Spinal cord (tissue), 10 donors: ENCODE measurements around the gene FABP6. TPM values are rescaled to one million over a fixed set of nuclear protein-coding genes. Genes with fewer than 3 reads are reported as not detected.

Experiments used
- DNase-seq, 6 donors: peaks; one replicate each; pipeline versions ENCODE4 v3.0.0 to v3.0.0-alpha.2; 2013 to 2015; ENCODE audit warnings: low spot score in 6 of 6, low read depth in 4 of 6
- H3K27ac ChIP-seq: one replicate; pipeline ENCODE4 v1.5.1; 2013; ENCODE audit warnings: low read depth, low read length, control low read depth
- H3K27me3 ChIP-seq: one replicate; pipeline ENCODE4 v1.6.1; 2013; ENCODE audit warnings: low read length; ENCODE audit not compliant: control insufficient read depth, insufficient read depth
- H3K36me3 ChIP-seq: one replicate; pipeline ENCODE4 v1.6.1; 2013; ENCODE audit warnings: low read length; ENCODE audit not compliant: control insufficient read depth, insufficient read depth
- H3K4me1 ChIP-seq: one replicate; pipeline ENCODE4 v1.6.1; 2013; ENCODE audit warnings: low read length; ENCODE audit not compliant: control insufficient read depth, insufficient read depth
- H3K4me3 ChIP-seq: one replicate; pipeline ENCODE4 v1.5.1; 2013; ENCODE audit warnings: low read depth, low read length, control low read depth
- H3K9me3 ChIP-seq: one replicate; pipeline ENCODE4 v1.6.1; 2013; ENCODE audit warnings: low read length; ENCODE audit not compliant: control insufficient read depth, insufficient read depth
- WGBS: methylation state at CpG from one replicate; pipeline ENCODE4 v1.1.5; 2013; ENCODE audit warnings: missing lambda C conversion rate; ENCODE audit not compliant: insufficient coverage; 5-methylcytosine and 5-hydroxymethylcytosine counted together
- long read RNA-seq, 4 donors: transcript quantifications; one replicate each; lab custom pipeline, GENCODE V29; 2026
- polyA plus RNA-seq, 2 donors: library from polyadenylated mRNA; unstranded; fragments of 120-200 nt; gene quantifications; one replicate each; pipeline ENCODE4 v1.2.1, GENCODE V29; 2013; ENCODE audit not compliant: insufficient read length in 2 of 2
- total RNA-seq, 2 donors: library from RNA; depleted of rRNA in 1 of 2; stranded (reverse); fragments of 120-200 nt in 1 of 2; fragments of >200 nt in 1 of 2; gene quantifications; one replicate each; pipeline versions ENCODE4 v1.2.3 to v1.2.4, GENCODE V29; 2013 to 2014
- donor health status: healthy.

FABP6 gene, protein sequence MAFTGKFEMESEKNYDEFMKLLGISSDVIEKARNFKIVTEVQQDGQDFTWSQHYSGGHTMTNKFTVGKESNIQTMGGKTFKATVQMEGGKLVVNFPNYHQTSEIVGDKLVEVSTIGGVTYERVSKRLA
- total RNA-seq (1 to 10 TPM; 2.8 TPM), polyA plus RNA-seq (1 to 10 TPM; 4.9 to 6.4 TPM)
- long read RNA-seq, donor 1, partial matches to known transcripts = 0 of 2 reads
- long read RNA-seq, donor 1, other reads (novel, unspliced or antisense) = 0 of 2 reads
- long read RNA-seq, donor 2 = 0 reads
- long read RNA-seq, donor 3 = 0 reads
- long read RNA-seq, donor 4, partial matches to known transcripts = 0 of 3 reads
- long read RNA-seq, donor 4, other reads (novel, unspliced or antisense) = 0 of 3 reads

DNA sequence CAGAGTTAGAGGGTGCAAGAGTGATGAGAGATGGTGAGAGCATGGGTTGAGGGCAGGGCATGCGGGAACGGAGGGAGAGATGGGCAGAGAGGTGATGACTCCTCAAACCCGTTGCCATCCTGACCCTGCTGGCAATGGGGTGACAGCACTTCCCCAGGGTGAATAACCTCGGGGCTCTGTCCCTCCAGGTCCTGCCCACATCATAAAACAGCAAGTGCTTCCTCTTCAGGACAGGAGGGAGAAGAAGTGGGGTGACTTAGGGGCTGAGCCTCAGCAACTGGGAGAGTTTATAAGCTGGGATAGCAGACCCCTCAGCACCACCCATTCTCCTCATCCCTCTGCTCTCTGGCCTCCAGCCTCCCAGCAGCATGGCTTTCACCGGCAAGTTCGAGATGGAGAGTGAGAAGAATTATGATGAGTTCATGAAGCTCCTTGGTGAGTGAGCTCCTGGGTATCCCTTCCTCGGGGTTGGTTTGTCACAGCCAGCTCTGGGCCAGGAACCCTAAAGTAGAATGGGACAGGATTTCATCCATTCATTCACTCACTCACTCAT, at the start of gene FABP6:
Gene FABP6, plus strand, starts transcription at position 317 of the 553 bp plus-strand sequence. Its CDS starts 52 bp downstream, at position 369.
- no peaks in the 10 kb centered on the region for H3K36me3 ChIP-seq
- no peaks in the 10 kb centered on the region for H3K4me1 ChIP-seq
- no peaks in the 10 kb centered on the region for H3K9me3 ChIP-seq
- no peak for DNase-seq
- no peak within 1 kb of the TSS for H3K27ac ChIP-seq
- no peaks in the 10 kb centered on the region for H3K27me3 ChIP-seq
- no peak within 1 kb of the TSS for H3K4me3 ChIP-seq
- WGBS = 59% methylated on average over 3 of the region's 7 CpGs

DNA sequence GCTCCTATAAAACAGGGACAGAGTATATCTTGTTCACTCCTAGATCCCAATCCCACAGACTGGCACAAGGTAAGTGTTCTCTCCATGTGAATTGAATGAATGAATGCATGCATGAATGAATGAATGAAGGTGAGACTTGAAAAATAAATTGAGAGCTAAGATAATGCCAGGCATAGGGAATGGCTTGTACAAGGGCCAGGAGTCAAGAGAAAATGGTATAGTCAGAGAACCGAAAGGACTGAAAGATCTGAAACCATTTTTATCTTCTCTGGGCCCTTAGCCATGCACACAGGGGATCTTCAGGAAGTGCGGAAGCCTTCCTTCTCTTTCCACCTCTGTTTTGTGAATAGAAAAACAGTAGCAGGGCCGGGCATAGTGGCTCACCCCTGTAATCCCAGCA, 48.4 kb upstream of the FABP6 start:
- Histone ChIP-seq H3K9me3 (no peaks in the 10 kb centered on the region), H3K27me3 (no peaks in the 10 kb centered on the region), H3K4me1 (peaks cover 6% of the 10 kb centered on the region), H3K4me3 (no peak overlapping the region), H3K36me3 (no peaks in the 10 kb centered on the region), H3K27ac (no peak overlapping the region)
- no peak for DNase-seq
- WGBS = 100% methylated on average over 1 of the region's 3 CpGs

DNA sequence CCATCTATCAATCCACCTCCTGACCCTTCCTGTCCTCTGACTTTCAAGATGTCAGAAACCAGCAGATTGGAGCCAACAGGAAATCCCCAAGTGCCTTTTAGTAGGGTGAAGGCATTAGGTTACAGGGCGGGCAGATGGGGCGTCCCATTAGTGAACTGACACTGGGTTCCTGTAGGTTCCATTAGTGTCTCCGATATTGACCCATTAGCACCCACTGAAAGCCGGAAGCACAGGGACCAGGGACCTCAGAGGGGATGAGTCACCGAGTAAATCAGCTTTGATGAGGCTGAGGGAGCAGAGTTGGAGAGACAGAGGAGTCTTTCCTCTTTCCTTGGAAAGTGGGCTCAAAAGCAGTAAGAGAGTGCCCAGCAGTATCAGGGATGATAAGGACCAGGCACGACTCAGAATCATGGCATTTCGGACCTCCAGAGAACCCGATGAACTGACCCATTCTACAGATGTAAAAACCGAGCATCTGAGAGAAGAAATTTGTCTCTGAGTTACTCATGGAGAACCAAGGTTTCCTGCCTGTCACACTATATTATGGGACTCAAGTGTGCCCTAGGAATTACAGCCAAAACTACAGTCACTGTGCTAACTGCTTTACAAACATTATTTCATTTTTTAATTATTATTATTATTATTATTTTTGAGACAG, 47.2 kb upstream of the FABP6 start:
- H3K36me3 ChIP-seq = no peaks in the 10 kb centered on the region
- H3K9me3 ChIP-seq = no peaks in the 10 kb centered on the region
- H3K27me3 ChIP-seq = no peaks in the 10 kb centered on the region
- H3K27ac ChIP-seq = no peak overlapping the region
- H3K4me1 ChIP-seq = no peaks in the 10 kb centered on the region
- no peak for DNase-seq
- H3K4me3 ChIP-seq = no peak overlapping the region
- WGBS = 88% methylated on average over 9 of the region's 9 CpGs

DNA sequence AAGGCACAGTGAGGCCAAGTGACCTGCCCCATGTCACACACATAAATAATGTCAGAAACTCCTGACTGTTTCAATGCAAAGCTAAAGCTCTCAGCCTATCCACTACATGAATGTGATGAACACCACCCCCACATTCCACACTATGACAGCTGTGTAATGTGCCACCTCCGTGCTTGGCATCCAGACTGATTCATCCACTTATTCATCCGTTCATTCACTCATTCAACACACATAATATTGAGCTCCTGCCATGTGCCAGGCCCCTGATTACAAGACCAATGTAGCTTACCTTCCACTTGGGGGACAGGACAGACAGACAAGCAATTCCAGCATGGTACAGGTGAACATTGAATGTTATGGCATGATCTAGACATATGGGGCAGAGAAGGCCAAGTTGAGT, 46.2 kb upstream of the FABP6 start:
- Histone ChIP-seq H3K27ac (no peak overlapping the region), H3K9me3 (no peaks in the 10 kb centered on the region), H3K27me3 (no peaks in the 10 kb centered on the region), H3K36me3 (no peaks in the 10 kb centered on the region), H3K4me1 (peaks cover 3% of the 10 kb centered on the region), H3K4me3 (no peak overlapping the region)
- no peak for DNase-seq
- WGBS = 81% methylated on average over 2 of the region's 2 CpGs

DNA sequence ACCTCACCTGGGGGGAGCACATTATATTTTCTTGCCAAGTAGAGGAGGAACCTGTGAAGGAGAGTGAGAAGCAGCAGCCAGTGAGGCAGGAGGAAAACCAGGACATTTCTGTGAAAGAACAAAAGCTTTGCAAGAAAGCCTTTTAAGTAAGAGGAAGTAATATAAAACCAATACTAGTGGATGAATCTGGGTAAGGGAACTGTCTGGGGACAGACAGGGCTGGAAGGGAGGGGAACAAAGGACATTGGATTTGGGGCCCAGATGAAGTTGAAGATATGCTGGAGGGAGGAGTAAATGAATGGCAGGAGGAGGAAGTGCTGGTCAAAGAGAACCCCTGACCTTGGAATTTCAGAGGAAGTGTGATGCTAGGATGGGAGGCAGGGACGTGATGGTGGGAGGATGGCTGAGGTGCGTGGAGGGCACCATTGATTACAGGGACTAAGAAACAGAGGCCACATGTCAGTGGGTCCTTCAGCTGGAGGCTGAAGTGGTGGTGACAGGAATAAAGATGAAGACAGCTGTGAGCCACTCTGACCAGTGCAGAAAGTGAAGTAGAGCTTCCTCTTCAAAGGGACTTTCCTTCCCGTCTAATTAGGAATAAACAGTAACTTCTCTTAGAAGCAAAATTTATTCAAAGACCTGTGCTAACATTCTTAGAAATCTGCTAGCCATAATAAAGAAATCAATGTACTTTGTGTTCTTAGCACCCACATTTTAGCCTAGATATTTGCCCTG, 43.5 kb upstream of the FABP6 start:
- 75% methylated on average over 2 of the region's 3 CpGs for WGBS
- H3K4me3 ChIP-seq = no peak overlapping the region
- H3K36me3 ChIP-seq = no peaks in the 10 kb centered on the region

DNA sequence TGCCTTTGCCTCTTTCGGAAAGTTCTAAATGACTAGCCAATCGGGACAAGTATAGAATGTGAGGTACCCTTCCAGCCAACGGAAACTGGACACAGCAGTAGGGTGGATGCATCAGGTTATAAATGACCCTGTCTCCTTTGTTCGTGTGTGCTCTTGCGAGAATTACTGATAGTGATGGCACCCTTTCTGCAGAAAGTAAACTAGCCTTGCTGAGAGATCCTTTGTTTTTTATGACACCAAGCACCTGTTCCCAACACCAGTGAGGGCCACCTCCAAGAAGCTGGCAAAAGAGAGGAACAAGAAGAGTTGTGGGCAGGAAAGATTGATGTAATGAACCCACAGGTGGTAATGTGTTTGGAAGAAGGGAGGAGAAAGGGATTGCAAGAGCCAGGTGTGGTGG, 42.8 kb upstream of the FABP6 start:
- 86% methylated on average over 4 of the region's 5 CpGs for WGBS
- peaks cover 10% of the 10 kb centered on the region for H3K4me1 ChIP-seq
- no peak overlapping the region for H3K4me3 ChIP-seq
- DNase-seq = no peak
- no peaks in the 10 kb centered on the region for H3K36me3 ChIP-seq
- H3K27me3 ChIP-seq = no peaks in the 10 kb centered on the region
- no peak overlapping the region for H3K27ac ChIP-seq
- H3K9me3 ChIP-seq = no peaks in the 10 kb centered on the region

More for the DNA sequence above, 43.5 kb upstream of the FABP6 start:
- Histone ChIP-seq H3K9me3 (no peaks in the 10 kb centered on the region), H3K4me1 (peaks cover 10% of the 10 kb centered on the region), H3K27ac (no peak overlapping the region), H3K27me3 (no peaks in the 10 kb centered on the region)
- DNase-seq = no peak

DNA sequence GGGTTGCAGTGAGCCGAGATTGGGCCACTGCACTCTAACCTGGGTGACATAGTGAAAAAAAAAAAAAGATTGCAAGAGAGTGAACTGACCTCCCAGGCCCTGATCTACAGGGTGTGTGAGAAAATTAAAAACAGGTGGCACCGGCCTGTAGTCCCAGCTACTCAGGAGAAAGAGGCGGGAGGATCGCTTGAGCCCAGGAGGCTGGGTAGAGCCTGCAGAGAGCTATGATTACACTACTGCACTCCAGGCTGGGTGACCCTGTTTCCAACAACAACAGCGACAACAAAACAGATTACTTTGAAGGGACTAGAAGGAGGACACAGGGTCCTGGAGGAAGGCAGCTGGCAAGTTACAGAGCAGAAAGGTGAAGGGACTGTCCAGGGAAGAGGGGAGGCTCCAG, 42.2 kb upstream of the FABP6 start:
- no peak overlapping the region for H3K27ac ChIP-seq
- peak in 1 of 6 donors; percentile 42 for DNase-seq
- peaks cover 10% of the 10 kb centered on the region for H3K4me1 ChIP-seq
- no peaks in the 10 kb centered on the region for H3K27me3 ChIP-seq
- H3K9me3 ChIP-seq = no peaks in the 10 kb centered on the region
- no peak overlapping the region for H3K4me3 ChIP-seq
- 88% methylated on average over 3 of the region's 5 CpGs for WGBS
- no peaks in the 10 kb centered on the region for H3K36me3 ChIP-seq

DNA sequence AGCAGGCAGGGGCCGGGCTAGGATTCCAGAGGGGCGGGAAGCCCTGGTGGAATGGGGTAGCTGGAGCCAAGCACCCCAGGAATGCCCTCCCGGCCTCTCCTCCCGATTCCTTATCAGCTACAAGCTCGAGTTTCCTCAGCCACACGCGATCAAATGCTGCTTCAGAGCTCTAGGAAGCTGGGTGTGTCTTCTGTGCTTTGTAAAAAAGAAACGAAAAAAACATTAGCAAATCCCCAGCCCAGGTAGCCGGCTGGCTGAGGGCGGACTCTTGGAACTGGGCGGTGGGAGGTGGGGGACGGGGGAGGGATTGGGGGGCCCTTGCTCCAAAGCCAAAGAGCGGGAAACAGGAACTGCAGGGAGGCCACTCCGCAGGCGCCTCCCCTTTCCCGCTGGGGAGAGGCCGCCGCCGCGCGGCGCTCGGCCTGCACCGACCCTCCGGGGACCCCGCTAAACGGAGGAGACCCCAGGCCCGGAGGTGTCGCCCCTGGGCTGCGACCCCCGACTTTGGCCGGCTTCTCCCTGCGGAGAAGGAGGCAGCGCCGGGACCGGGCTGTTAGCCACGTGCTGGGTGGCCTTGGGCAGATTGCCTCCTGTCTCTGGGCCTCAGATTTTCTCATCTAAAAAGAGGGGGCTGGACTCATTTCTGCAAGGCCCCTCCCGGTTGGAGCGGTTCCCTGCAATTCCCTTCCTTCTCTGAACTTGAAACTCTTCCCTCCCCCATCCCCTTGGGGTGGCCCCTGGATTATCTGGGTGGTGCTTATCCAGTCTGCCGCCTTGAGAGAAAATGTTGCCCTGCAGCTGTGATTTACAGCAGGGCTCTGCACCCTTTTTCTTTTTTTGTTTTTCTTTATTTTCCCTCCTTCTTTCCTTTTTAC, 40.9 kb upstream of the FABP6 start:
- Histone ChIP-seq H3K9me3 (no peaks in the 10 kb centered on the region), H3K27ac (no peak overlapping the region), H3K36me3 (no peaks in the 10 kb centered on the region), H3K4me1 (peaks cover 10% of the 10 kb centered on the region), H3K27me3 (no peaks in the 10 kb centered on the region), H3K4me3 (peak overlapping the region; percentile 26)
- 2% methylated on average over 30 of the region's 40 CpGs for WGBS
- DNase-seq = peak in 2 of 6 donors; percentile 59 to 64

DNA sequence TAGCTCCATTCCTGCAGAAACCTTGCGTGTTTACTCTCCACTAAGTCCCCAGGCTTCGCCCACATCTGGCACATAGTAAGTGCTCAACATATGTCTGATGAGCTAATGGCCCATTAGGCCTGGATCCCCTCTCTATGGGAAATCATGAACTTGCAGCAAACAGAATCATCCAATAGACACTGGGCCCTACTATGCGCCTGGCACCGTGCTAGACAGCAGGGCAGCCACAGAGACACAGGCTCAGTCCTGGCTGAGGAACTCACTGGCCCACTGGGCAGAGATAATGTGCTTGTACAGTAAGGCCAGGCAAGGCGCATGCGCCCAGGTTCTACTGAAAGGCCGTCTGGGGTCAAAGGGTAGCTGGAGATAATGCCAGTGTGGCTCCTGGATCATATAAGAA, 36.9 kb upstream of the FABP6 start:
- 89% methylated on average over 7 of the region's 7 CpGs for WGBS
- H3K36me3 ChIP-seq = no peaks in the 10 kb centered on the region
- no peak overlapping the region for H3K4me3 ChIP-seq
- DNase-seq = no peak
- peaks cover 15% of the 10 kb centered on the region for H3K4me1 ChIP-seq
- no peak overlapping the region for H3K27ac ChIP-seq
- no peaks in the 10 kb centered on the region for H3K9me3 ChIP-seq
- no peaks in the 10 kb centered on the region for H3K27me3 ChIP-seq
